Measurements from ENCODE around the gene PPP1R13B. TPM values are rescaled to one million over a fixed set of nuclear protein-coding genes. Genes with fewer than 3 reads are reported as not detected.
"Not testable (repeated sequence)": the region's sequence is repeated elsewhere in the genome, so short reads cannot be mapped to it uniquely, and the experiment has no call there.

The PPP1R13B gene
- total RNA-seq, 6 experiments from 2014 or later, result 9.2 to 22.4 (median 13.9) TPM

DNA sequence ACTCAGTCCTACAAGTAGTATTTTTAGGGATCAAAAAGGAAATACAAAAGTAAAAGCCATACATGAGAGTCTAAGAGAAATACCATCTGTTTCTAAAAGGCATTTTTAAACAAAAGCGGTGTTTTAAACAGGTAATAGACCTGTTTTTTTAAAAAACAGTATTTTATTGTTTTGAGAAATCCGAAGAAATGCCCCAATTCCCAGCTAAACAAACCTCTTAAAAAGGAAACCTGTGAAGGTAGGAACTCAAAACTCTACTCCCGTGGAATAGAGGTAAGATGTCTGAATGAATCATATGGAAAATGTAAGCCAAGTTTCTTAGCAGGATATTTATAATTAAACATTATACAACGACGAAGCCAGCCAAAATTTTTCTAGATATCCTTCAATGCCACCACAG is 2.0 kb downstream of the PPP1R13B start:
- 72% methylated on average over 5 of the region's 5 CpGs for WGBS (ENCODE audit: insufficient coverage, low coverage, low lambda C conversion rate, missing lambda C conversion rate)
- no peak overlapping the region for H3K27ac ChIP-seq
- ATAC-seq (no peak), DNase-seq (no peak)
- no peaks in the 10 kb centered on the region for H3K27me3 ChIP-seq
- no peaks in the 10 kb centered on the region for H3K9me3 ChIP-seq
- no peak overlapping the region for H3K4me3 ChIP-seq
- peaks cover 0 to 3% (median 0%) of the 10 kb centered on the region in 4 donors for H3K36me3 ChIP-seq
- peaks cover 0 to 9% (median 4%) of the 10 kb centered on the region in 4 donors for H3K4me1 ChIP-seq
- TF ChIP-seq CTCF (IDR thresholded peaks at IDR 0.05) (no peak), POLR2A (IDR thresholded peaks at IDR 0.05) (no peak)
- intact Hi-C loops (cut with DNase I), result no loop called here

DNA sequence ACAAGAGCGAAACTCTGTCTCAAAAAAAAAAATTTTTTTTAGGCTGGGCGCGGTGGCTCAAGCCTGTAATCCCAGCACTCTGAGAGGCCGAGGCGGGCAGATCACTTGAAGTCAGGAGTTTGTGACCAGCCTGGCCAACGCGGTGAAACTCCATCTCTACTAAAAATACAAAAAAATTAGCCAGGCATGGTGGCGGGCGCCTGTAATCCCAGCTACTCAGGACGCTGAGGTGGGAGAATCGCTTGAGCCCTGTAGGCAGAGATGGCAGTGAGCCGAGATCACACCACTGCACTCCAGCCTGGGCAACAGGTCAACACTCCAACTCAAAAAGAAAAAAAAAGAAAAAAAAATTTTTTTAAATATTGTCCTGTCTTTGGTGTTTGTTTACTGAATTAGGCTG is 6.1 kb downstream of the PPP1R13B start:
- WGBS (ENCODE audit: insufficient coverage, low coverage, low lambda C conversion rate, missing lambda C conversion rate), result 90% methylated on average over 10 of the region's 12 CpGs

GRCh38 chr14:103840014-103840413 is 7.4 kb downstream of the PPP1R13B start:
- TF ChIP-seq POLR2A (IDR thresholded peaks at IDR 0.05) (no peak), CTCF (IDR thresholded peaks at IDR 0.05) (no peak)
- H3K4me1 ChIP-seq, result no peaks in the 10 kb centered on the region
- intact Hi-C loops (cut with DNase I), result no loop called here
- no peak overlapping the region for H3K27ac ChIP-seq
- H3K4me3 ChIP-seq, result no peak overlapping the region
- WGBS (ENCODE audit: insufficient coverage, low coverage, low lambda C conversion rate, missing lambda C conversion rate), result 43% methylated on average over 2 of the region's 2 CpGs
- peaks cover 0 to 3% (median 0%) of the 10 kb centered on the region in 4 donors for H3K36me3 ChIP-seq
- DNase-seq (no peak), ATAC-seq (no peak)
- no peaks in the 10 kb centered on the region for H3K27me3 ChIP-seq
- no peaks in the 10 kb centered on the region for H3K9me3 ChIP-seq

More for the DNA sequence above, 6.1 kb downstream of the PPP1R13B start:
- peak in 1 of 3 donors; percentile 7 for DNase-seq
- H3K36me3 ChIP-seq; intact Hi-C loops (cut with DNase I); H3K27me3 ChIP-seq; H3K9me3 ChIP-seq; H3K4me3 ChIP-seq; H3K27ac ChIP-seq; ATAC-seq; H3K4me1 ChIP-seq: not testable (repeated sequence)

DNA sequence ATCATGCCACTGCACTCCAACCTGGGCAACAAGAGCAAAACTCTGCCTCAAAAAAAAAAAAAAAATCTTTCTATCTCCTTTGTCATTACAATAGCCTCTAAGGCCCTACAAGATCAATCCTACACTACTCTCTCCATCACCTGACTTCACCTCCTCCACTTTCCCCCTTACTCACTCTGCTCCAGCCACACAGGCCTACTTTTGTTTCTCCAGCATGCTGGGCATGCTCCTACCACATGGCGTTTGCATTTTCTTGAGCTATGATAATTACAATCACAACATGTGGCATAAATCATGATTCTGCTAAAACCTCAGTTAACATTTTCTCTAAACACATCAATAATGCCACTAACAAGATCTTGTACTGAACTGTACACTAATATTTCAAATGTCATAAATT is 7.8 kb downstream of the PPP1R13B start:
- no peak for TF ChIP-seq POLR2A (IDR thresholded peaks at IDR 0.05)
- TF ChIP-seq CTCF (IDR thresholded peaks at IDR 0.05), result no peak
- WGBS (ENCODE audit: insufficient coverage, low coverage, low lambda C conversion rate, missing lambda C conversion rate), result 58% methylated on average over 1 of the region's 1 CpG
- H3K4me1 ChIP-seq, result no peaks in the 10 kb centered on the region
- no peaks in the 10 kb centered on the region for H3K27me3 ChIP-seq
- ATAC-seq, result no peak
- no peaks in the 10 kb centered on the region for H3K9me3 ChIP-seq
- H3K36me3 ChIP-seq, result peaks cover 0 to 3% (median 0%) of the 10 kb centered on the region in 4 donors
- intact Hi-C loops (cut with DNase I), result no loop called here
- no peak overlapping the region for H3K27ac ChIP-seq
- no peak for DNase-seq
- H3K4me3 ChIP-seq, result no peak overlapping the region

- no peaks in the 10 kb centered on the region for H3K27me3 ChIP-seq
- no peak for TF ChIP-seq CTCF (IDR thresholded peaks at IDR 0.05)
- no peak for TF ChIP-seq POLR2A (IDR thresholded peaks at IDR 0.05)
- no peaks in the 10 kb centered on the region for H3K9me3 ChIP-seq
- no peak overlapping the region for H3K4me3 ChIP-seq
- ATAC-seq (no peak), DNase-seq (no peak)
- no peaks in the 10 kb centered on the region for H3K4me1 ChIP-seq
- H3K36me3 ChIP-seq, result no peaks in the 10 kb centered on the region
- no peak overlapping the region for H3K27ac ChIP-seq
- WGBS (ENCODE audit: insufficient coverage, low coverage, low lambda C conversion rate, missing lambda C conversion rate), result 31% methylated on average over 1 of the region's 1 CpG
- intact Hi-C loops (cut with DNase I), result no loop called here
Measured at GRCh38 chr14:103838117-103838516, 9.3 kb downstream of the PPP1R13B start.
